Activated naive CD8-positive, alpha-beta T cell treated with anti-CD3 and anti-CD28 coated beads, Interleukin-2, amount 50 U/mL, for 24 hours (primary cell): ENCODE measurements around the gene OSMR.

ENCODE experiments used
- ATAC-seq: fragments of 150-1000 bp; cut with Tn5 transposase; one replicate; pipeline ENCODE4 v1.10.0; 2021
- DNase-seq: peaks from one replicate; pipeline ENCODE4 v3.0.0; 2021
- H3K27ac Mint-ChIP-seq: one replicate; pipeline ENCODE4 v1.8.0; 2021; ENCODE audit warnings: mild to moderate bottlenecking, mixed read lengths
- H3K27me3 Mint-ChIP-seq: one replicate; pipeline ENCODE4 v1.8.0; 2021; ENCODE audit warnings: mixed read lengths
- H3K36me3 Mint-ChIP-seq: one replicate; pipeline ENCODE4 v1.8.0; 2021; ENCODE audit warnings: low read depth, mixed read lengths
- H3K4me1 Mint-ChIP-seq: one replicate; pipeline ENCODE4 v1.8.0; 2021; ENCODE audit warnings: mixed read lengths
- H3K4me3 Mint-ChIP-seq: one replicate; pipeline ENCODE4 v1.8.0; 2021; ENCODE audit warnings: mild to moderate bottlenecking, moderate library complexity, mixed read lengths
- H3K9me3 Mint-ChIP-seq: one replicate; pipeline ENCODE4 v1.8.0; 2021; ENCODE audit warnings: mixed read lengths

Gene OSMR

GRCh38 chr5:38872826-38873225 lies 27.0 kb downstream of the OSMR start:
- Mint-ChIP-seq H3K36me3 (no peaks in the 10 kb centered on the region), H3K4me1 (no peaks in the 10 kb centered on the region), H3K9me3 (no peaks in the 10 kb centered on the region), H3K27me3 (peaks cover 32% of the 10 kb centered on the region), H3K4me3 (no peak overlapping the region), H3K27ac (no peak overlapping the region)
- no peak for DNase-seq
- ATAC-seq: no peak

- DNase-seq: no peak
- no peaks in the 10 kb centered on the region for H3K9me3 Mint-ChIP-seq
- no peaks in the 10 kb centered on the region for H3K36me3 Mint-ChIP-seq
- no peak overlapping the region for H3K4me3 Mint-ChIP-seq
- H3K4me1 Mint-ChIP-seq: no peaks in the 10 kb centered on the region
- H3K27ac Mint-ChIP-seq: no peak overlapping the region
- no peak for ATAC-seq
- peaks cover 29% of the 10 kb centered on the region for H3K27me3 Mint-ChIP-seq
Measured at GRCh38 chr5:38874948-38875456, 29.2 kb downstream of the OSMR start.

GRCh38 chr5:38878391-38879077 lies 32.7 kb downstream of the OSMR start:
- H3K27ac Mint-ChIP-seq: no peak overlapping the region

GRCh38 chr5:38879078-38879460 lies 33.3 kb downstream of the OSMR start:
- DNase-seq: no peak
- no peaks in the 10 kb centered on the region for H3K36me3 Mint-ChIP-seq
- no peak overlapping the region for H3K27ac Mint-ChIP-seq
- no peak overlapping the region for H3K4me3 Mint-ChIP-seq
- H3K9me3 Mint-ChIP-seq: no peaks in the 10 kb centered on the region
- no peak for ATAC-seq
- peaks cover 19% of the 10 kb centered on the region for H3K27me3 Mint-ChIP-seq
- no peaks in the 10 kb centered on the region for H3K4me1 Mint-ChIP-seq

More at GRCh38 chr5:38878391-38879077, 32.7 kb downstream of the OSMR start:
- ATAC-seq (no peak), DNase-seq (no peak)
- Mint-ChIP-seq H3K36me3 (no peaks in the 10 kb centered on the region), H3K4me1 (no peaks in the 10 kb centered on the region), H3K9me3 (no peaks in the 10 kb centered on the region), H3K4me3 (no peak overlapping the region), H3K27me3 (peaks cover 22% of the 10 kb centered on the region)

- Mint-ChIP-seq H3K4me3 (no peak overlapping the region), H3K27me3 (peaks cover 7% of the 10 kb centered on the region), H3K27ac (no peak overlapping the region), H3K9me3 (no peaks in the 10 kb centered on the region), H3K36me3 (no peaks in the 10 kb centered on the region), H3K4me1 (no peaks in the 10 kb centered on the region)
- ATAC-seq (no peak), DNase-seq (no peak)
Measured at GRCh38 chr5:38883842-38884241, 38.0 kb downstream of the OSMR start.

GRCh38 chr5:38885208-38885607 lies 39.4 kb downstream of the OSMR start:
- H3K4me3 Mint-ChIP-seq: no peak overlapping the region
- DNase-seq: no peak
- H3K36me3 Mint-ChIP-seq: no peaks in the 10 kb centered on the region
- no peaks in the 10 kb centered on the region for H3K9me3 Mint-ChIP-seq
- H3K27ac Mint-ChIP-seq: no peak overlapping the region
- no peaks in the 10 kb centered on the region for H3K4me1 Mint-ChIP-seq
- H3K27me3 Mint-ChIP-seq: peaks cover 10% of the 10 kb centered on the region
- no peak for ATAC-seq

GRCh38 chr5:38888041-38888440 lies 42.2 kb downstream of the OSMR start:
- H3K27ac Mint-ChIP-seq: no peak overlapping the region
- no peak for ATAC-seq

GRCh38 chr5:38889424-38889823 lies 43.6 kb downstream of the OSMR start:
- Mint-ChIP-seq H3K4me1 (no peaks in the 10 kb centered on the region), H3K9me3 (peaks cover 3% of the 10 kb centered on the region), H3K27me3 (peaks cover 19% of the 10 kb centered on the region), H3K4me3 (no peak overlapping the region), H3K27ac (no peak overlapping the region), H3K36me3 (no peaks in the 10 kb centered on the region)
- DNase-seq (no peak), ATAC-seq (no peak)

More at GRCh38 chr5:38888041-38888440, 42.2 kb downstream of the OSMR start:
- H3K27me3 Mint-ChIP-seq: peaks cover 19% of the 10 kb centered on the region
- no peak for DNase-seq
- H3K9me3 Mint-ChIP-seq: no peaks in the 10 kb centered on the region
- H3K36me3 Mint-ChIP-seq: no peaks in the 10 kb centered on the region
- H3K4me1 Mint-ChIP-seq: no peaks in the 10 kb centered on the region
- H3K4me3 Mint-ChIP-seq: no peak overlapping the region

- ATAC-seq: no peak
- Mint-ChIP-seq H3K4me3 (no peak overlapping the region), H3K4me1 (no peaks in the 10 kb centered on the region), H3K27me3 (peaks cover 15% of the 10 kb centered on the region), H3K9me3 (peaks cover 13% of the 10 kb centered on the region), H3K27ac (no peak overlapping the region), H3K36me3 (no peaks in the 10 kb centered on the region)
- no peak for DNase-seq
Measured at GRCh38 chr5:38891563-38891962, 45.8 kb downstream of the OSMR start.

GRCh38 chr5:38892363-38892762 lies 46.6 kb downstream of the OSMR start:
- H3K27ac Mint-ChIP-seq: no peak overlapping the region
- no peaks in the 10 kb centered on the region for H3K36me3 Mint-ChIP-seq
- H3K9me3 Mint-ChIP-seq: peaks cover 13% of the 10 kb centered on the region
- no peaks in the 10 kb centered on the region for H3K4me1 Mint-ChIP-seq
- no peak overlapping the region for H3K4me3 Mint-ChIP-seq
- no peak for ATAC-seq
- no peak for DNase-seq
- peaks cover 17% of the 10 kb centered on the region for H3K27me3 Mint-ChIP-seq

GRCh38 chr5:38896760-38897159 lies 50.9 kb downstream of the OSMR start:
- H3K9me3 Mint-ChIP-seq: peaks cover 13% of the 10 kb centered on the region
- H3K4me3 Mint-ChIP-seq: no peak overlapping the region
- no peaks in the 10 kb centered on the region for H3K36me3 Mint-ChIP-seq
- no peak for ATAC-seq
- no peak overlapping the region for H3K27ac Mint-ChIP-seq
- DNase-seq: no peak
- peaks cover 9% of the 10 kb centered on the region for H3K27me3 Mint-ChIP-seq
- H3K4me1 Mint-ChIP-seq: no peaks in the 10 kb centered on the region

GRCh38 chr5:38899936-38900335 lies 54.1 kb downstream of the OSMR start:
- H3K4me1 Mint-ChIP-seq: no peaks in the 10 kb centered on the region
- no peak overlapping the region for H3K27ac Mint-ChIP-seq
- H3K36me3 Mint-ChIP-seq: peaks cover 1% of the 10 kb centered on the region
- DNase-seq (no peak), ATAC-seq (no peak)
- H3K4me3 Mint-ChIP-seq: no peak overlapping the region
- H3K27me3 Mint-ChIP-seq: peaks cover 5% of the 10 kb centered on the region
- H3K9me3 Mint-ChIP-seq: peaks cover 6% of the 10 kb centered on the region

- no peak overlapping the region for H3K4me3 Mint-ChIP-seq
- no peak for DNase-seq
- peaks cover 1% of the 10 kb centered on the region for H3K36me3 Mint-ChIP-seq
- H3K27ac Mint-ChIP-seq: no peak overlapping the region
- H3K9me3 Mint-ChIP-seq: peaks cover 4% of the 10 kb centered on the region
- peaks cover 3% of the 10 kb centered on the region for H3K27me3 Mint-ChIP-seq
- ATAC-seq: no peak
- H3K4me1 Mint-ChIP-seq: no peaks in the 10 kb centered on the region
Measured at GRCh38 chr5:38905516-38905915, 59.7 kb downstream of the OSMR start.

GRCh38 chr5:38906503-38906902 lies 60.7 kb downstream of the OSMR start:
- Mint-ChIP-seq H3K36me3 (peaks cover 1% of the 10 kb centered on the region), H3K4me3 (no peak overlapping the region), H3K27me3 (peaks cover 7% of the 10 kb centered on the region), H3K9me3 (peaks cover 4% of the 10 kb centered on the region), H3K27ac (no peak overlapping the region), H3K4me1 (no peaks in the 10 kb centered on the region)
- no peak for DNase-seq
- no peak for ATAC-seq

GRCh38 chr5:38911933-38912332 lies 66.1 kb downstream of the OSMR start:
- no peak for ATAC-seq
- H3K4me1 Mint-ChIP-seq: no peaks in the 10 kb centered on the region
- no peak overlapping the region for H3K27ac Mint-ChIP-seq
- DNase-seq: no peak
- peaks cover 4% of the 10 kb centered on the region for H3K9me3 Mint-ChIP-seq
- no peaks in the 10 kb centered on the region for H3K36me3 Mint-ChIP-seq
- peaks cover 13% of the 10 kb centered on the region for H3K27me3 Mint-ChIP-seq
- H3K4me3 Mint-ChIP-seq: no peak overlapping the region

- Mint-ChIP-seq H3K4me1 (no peaks in the 10 kb centered on the region), H3K36me3 (no peaks in the 10 kb centered on the region), H3K4me3 (no peak overlapping the region), H3K9me3 (peaks cover 2% of the 10 kb centered on the region), H3K27me3 (peaks cover 16% of the 10 kb centered on the region), H3K27ac (no peak overlapping the region)
- ATAC-seq: no peak
- no peak for DNase-seq
Measured at GRCh38 chr5:38913714-38914113, 67.9 kb downstream of the OSMR start.
